ENCODE data around the gene TXNRD1. TPM values are rescaled to one million over a fixed set of nuclear protein-coding genes. Genes with fewer than 3 reads are reported as not detected.

Gene TXNRD1
- total and polyA plus RNA-seq, 2 of the 8 experiments (the other 6 are each of a cell fraction or from before 2014, with no cell fraction given), result 56.8 to 127 TPM

- TF ChIP-seq ATF3 (IDR thresholded peaks at IDR 0.05; ENCODE audit: insufficient read depth, low read depth, low read length) (no peak), BACH1 (IDR thresholded peaks at IDR 0.05; ENCODE audit: low read length) (no peak), ZNF274 (IDR thresholded peaks at IDR 0.05; ENCODE audit: borderline replicate concordance, extremely low read depth, low read length) (no peak), NANOG (IDR thresholded peaks at IDR 0.05; ENCODE audit: insufficient read depth, low read depth, low read length, poor library complexity, severe bottlenecking) (no peak)
Measured at GRCh38 chr12:104188534-104188933, 27.0 kb upstream of the TXNRD1 start (continued).

Measured in H1 (cell line).